IMR-90 (cell line): ENCODE data around the gene SLC25A51.

Experiments used
- CEBPB ChIP-seq: IDR thresholded peaks from 2 replicates; pipeline ENCODE4 v1.6.1; 2012; ENCODE audit warnings: low read depth, low read length, improper control_type of control experiment
- CTCF ChIP-seq: conservative IDR thresholded peaks from 2 replicates; pipeline ENCODE4 v1.5.1; 2012; ENCODE audit warnings: mild to moderate bottlenecking, low read depth, low read length, improper control_type of control experiment
- MXI1 ChIP-seq: IDR thresholded peaks from 2 replicates; pipeline ENCODE4 v1.6.1; 2012; ENCODE audit warnings: low read depth, mild to moderate bottlenecking, low read length, moderate library complexity, borderline replicate concordance
- POLR2A ChIP-seq: IDR thresholded peaks from 2 replicates; pipeline ENCODE4 v1.6.1; 2012; ENCODE audit warnings: mild to moderate bottlenecking, low read depth, low read length
- RAD21 ChIP-seq: IDR thresholded peaks from 2 replicates; pipeline ENCODE4 v1.6.1; 2012; ENCODE audit warnings: low read length, improper control_type of control experiment
- SMC3 ChIP-seq: fragments of 150-350 bp; IDR thresholded peaks from 2 replicates; pipeline ENCODE4 v1.6.1; 2016; ENCODE audit warnings: low read depth, mild to moderate bottlenecking, antibody characterized with exemption, low read length, moderate library complexity
- USF2 ChIP-seq: fragments of 150-350 bp; IDR thresholded peaks from 2 replicates; pipeline ENCODE4 v1.6.1; 2017; ENCODE audit warnings: mild to moderate bottlenecking, antibody characterized with exemption, low read length, low read depth

GRCh38 chr9:37953206-37953774 lies 49.4 kb upstream of the SLC25A51 start:
- TF ChIP-seq USF2: no peak; the same call in 1 of the 2 replicates
- no peak for TF ChIP-seq CEBPB
- TF ChIP-seq SMC3: no peak
- TF ChIP-seq POLR2A: no peak
- TF ChIP-seq MXI1: no peak
- TF ChIP-seq CTCF: no peak
- no peak for TF ChIP-seq RAD21
